MG63 (cell line): Measurements from ENCODE around the gene PINK1. TPM values are rescaled to one million over a fixed set of nuclear protein-coding genes. Genes with fewer than 3 reads are reported as not detected.

Source experiments
- DNase-seq: peaks from one replicate; pipeline ENCODE4 v3.0.0-alpha.2; 2020
- H3K27me3 ChIP-seq: fragments of 250-450 bp; sonication (Bioruptor Pico); 2 replicates; pipeline ENCODE4 v1.5.1; 2020; ENCODE audit warnings: mild to moderate bottlenecking, moderate library complexity
- H3K36me3 ChIP-seq: fragments of 250-450 bp; sonication (Bioruptor Pico); 2 replicates; pipeline ENCODE4 v1.5.1; 2020; ENCODE audit warnings: mild to moderate bottlenecking, moderate library complexity
- H3K4me3 ChIP-seq: fragments of 250-450 bp; sonication (Bioruptor Pico); 2 replicates; pipeline ENCODE4 v1.5.1; 2020; ENCODE audit warnings: mild to moderate bottlenecking, moderate library complexity
- H3K9me3 ChIP-seq: fragments of 250-450 bp; sonication (Bioruptor Pico); 2 replicates; pipeline ENCODE4 v1.5.1; 2020; ENCODE audit warnings: mild to moderate bottlenecking, moderate library complexity
- total RNA-seq: library from RNA; depleted of rRNA; stranded (reverse); fragments of >200 nt; shearing (Covaris generic); gene quantifications from 2 replicates; pipeline ENCODE4 v1.2.3, GENCODE V29; 2014; ENCODE audit warnings: low replicate concordance; rRNA removed

The PINK1 gene
- total RNA-seq: 73.3 and 84.0 TPM in 2 replicates

DNA sequence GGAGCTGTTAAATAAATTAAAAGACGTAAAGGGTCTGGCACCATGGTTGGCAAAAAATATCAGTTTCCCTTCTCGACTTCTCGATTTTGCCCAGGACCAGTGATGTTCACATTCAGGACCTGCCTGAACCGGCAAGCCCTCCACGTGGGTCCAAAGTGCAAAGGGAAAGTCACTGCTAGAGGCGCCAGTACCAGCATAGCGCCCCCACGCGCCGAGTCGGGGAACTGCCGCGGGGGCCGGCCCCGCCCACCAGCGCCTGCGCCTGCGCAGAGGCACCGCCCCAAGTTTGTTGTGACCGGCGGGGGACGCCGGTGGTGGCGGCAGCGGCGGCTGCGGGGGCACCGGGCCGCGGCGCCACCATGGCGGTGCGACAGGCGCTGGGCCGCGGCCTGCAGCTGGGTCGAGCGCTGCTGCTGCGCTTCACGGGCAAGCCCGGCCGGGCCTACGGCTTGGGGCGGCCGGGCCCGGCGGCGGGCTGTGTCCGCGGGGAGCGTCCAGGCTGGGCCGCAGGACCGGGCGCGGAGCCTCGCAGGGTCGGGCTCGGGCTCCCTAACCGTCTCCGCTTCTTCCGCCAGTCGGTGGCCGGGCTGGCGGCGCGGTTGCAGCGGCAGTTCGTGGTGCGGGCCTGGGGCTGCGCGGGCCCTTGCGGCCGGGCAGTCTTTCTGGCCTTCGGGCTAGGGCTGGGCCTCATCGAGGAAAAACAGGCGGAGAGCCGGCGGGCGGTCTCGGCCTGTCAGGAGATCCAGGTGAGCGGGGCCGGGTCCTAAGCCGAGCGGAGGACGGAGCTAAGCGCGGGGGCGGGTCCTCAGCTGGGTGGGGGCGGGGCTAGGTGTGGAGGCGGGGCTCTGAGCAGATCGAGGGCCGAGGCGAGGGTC lies at the start of gene PINK1:
Gene PINK1, plus strand, starts transcription at position 269 of the 875 bp plus-strand sequence. Its CDS starts 91 bp downstream, at position 360.
- peak within 1 kb of the TSS; percentile 72 for H3K4me3 ChIP-seq
- H3K36me3 ChIP-seq: peaks cover 2% of the 10 kb centered on the region
- H3K27me3 ChIP-seq: no peaks in the 10 kb centered on the region
- peak; percentile 75 for DNase-seq
- H3K9me3 ChIP-seq: peaks cover 6% of the 10 kb centered on the region

GRCh38 chr1:20584890-20585289 lies 48.4 kb upstream of the PINK1 start:
- DNase-seq: no peak
- no peaks in the 10 kb centered on the region for H3K27me3 ChIP-seq
- no peaks in the 10 kb centered on the region for H3K9me3 ChIP-seq
- H3K4me3 ChIP-seq: no peak overlapping the region
- H3K36me3 ChIP-seq: no peaks in the 10 kb centered on the region

GRCh38 chr1:20586953-20587660 lies 46.2 kb upstream of the PINK1 start:
- Histone ChIP-seq H3K27me3 (no peaks in the 10 kb centered on the region), H3K9me3 (no peaks in the 10 kb centered on the region), H3K4me3 (no peak overlapping the region), H3K36me3 (no peaks in the 10 kb centered on the region)
- DNase-seq: peak; percentile 77

DNA sequence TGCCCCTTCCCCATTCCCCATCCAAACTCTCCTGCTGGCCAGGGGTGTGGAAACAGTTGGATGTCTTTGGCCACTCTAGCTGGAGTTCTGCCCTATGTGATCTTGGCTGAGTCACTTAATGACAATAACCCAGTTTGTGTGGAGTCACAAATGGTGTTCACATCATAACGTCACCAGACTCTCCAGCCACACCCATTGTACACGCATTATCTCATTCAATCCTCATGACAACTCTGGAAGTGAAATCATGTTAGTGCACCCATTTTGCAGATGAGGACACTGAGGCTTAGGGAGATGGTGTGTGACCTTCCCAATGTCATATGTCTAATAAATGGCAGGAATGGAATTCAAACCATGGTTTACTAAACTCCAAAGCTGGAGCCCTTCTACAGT lies 45.6 kb upstream of the PINK1 start:
- Histone ChIP-seq H3K4me3 (no peak overlapping the region), H3K27me3 (no peaks in the 10 kb centered on the region), H3K9me3 (no peaks in the 10 kb centered on the region), H3K36me3 (no peaks in the 10 kb centered on the region)
- DNase-seq: peak; percentile 49

- Histone ChIP-seq H3K27me3 (no peaks in the 10 kb centered on the region), H3K4me3 (no peak within 1 kb of the TSS)
- no peak for DNase-seq
Measured at GRCh38 chr1:20588634-20589225, 44.5 kb upstream of the PINK1 start, which contains the start of gene CDA. TSS of gene CDA (plus strand) at chr1:20589097. CDS start at chr1:20589130, 33 bp downstream.

DNA sequence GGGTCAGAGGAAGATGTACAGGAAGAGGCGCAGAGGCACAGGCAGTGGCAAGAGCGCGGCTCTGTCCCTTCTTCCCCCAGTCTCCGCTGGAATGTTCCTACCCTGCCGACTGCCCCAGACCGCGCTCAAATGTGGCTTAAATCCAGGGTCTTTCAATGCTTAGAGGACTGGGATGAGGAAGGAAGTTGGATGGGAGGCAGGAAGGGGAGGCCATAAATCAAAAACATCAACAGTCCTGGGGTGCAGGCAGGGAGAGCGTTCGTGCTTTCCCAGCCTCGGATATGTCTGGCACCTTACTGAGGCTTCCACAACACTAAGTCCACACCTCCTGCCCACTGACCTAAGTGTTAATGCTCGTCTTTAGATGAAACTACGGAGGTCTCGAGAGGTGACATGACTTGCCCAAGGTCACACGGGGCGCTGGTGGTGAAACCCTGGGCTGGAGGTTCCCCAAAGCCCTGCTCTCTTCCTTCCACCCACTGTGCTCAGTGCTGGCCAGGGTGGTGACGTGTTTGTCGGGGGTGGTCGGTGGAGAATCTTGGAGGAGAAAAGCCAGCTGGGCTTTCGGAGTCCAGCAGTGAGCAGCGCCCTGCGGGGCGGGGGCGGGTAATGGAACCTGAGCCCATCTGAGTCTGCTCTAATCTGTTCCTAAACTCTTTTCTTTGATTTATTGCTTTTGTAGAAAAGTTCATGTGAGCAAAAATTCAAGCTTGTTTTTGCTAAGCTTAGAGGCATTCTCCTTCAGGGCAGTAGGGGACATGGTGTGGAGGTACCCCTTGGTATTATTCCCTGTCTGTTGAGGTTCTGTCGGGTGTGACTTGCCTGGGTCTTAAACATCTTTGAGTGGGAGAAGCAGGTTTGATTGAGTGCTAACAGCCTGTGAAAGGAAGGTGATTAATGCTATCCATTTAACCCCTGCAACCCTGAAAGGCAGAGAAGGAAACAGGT lies 43.7 kb upstream of the PINK1 start:
- Histone ChIP-seq H3K4me3 (no peak overlapping the region), H3K36me3 (no peaks in the 10 kb centered on the region), H3K9me3 (no peaks in the 10 kb centered on the region), H3K27me3 (no peaks in the 10 kb centered on the region)
- peak; percentile 14 for DNase-seq

More at GRCh38 chr1:20588634-20589225, 44.5 kb upstream of the PINK1 start, which contains the start of gene CDA:
- Histone ChIP-seq H3K9me3 (no peaks in the 10 kb centered on the region), H3K36me3 (no peaks in the 10 kb centered on the region)

DNA sequence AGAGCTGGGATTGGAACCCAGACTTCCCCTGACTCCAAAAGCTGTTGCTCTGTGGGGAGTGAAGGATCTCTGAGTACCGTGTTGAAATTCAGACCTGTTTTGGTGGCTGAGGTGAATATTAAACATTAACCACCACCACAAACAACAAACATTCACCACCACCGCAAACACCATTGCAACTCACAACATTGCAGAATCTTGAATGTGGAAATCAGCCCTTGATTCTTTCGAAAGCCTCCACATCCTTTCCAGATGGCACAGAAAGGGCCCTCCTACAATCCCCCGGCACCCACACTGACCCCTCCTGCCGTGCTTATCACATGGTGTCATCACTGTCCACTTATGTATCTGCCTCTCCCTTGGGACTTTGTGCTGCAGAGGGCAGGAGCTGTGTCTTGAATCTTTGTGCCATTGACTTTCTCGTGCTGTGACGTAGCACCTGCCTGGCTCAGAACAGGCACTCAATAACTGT lies 42.9 kb upstream of the PINK1 start:
- Histone ChIP-seq H3K36me3 (no peaks in the 10 kb centered on the region), H3K4me3 (no peak overlapping the region), H3K9me3 (no peaks in the 10 kb centered on the region), H3K27me3 (no peaks in the 10 kb centered on the region)
- DNase-seq: peak; percentile 12

GRCh38 chr1:20593756-20594155 lies 39.5 kb upstream of the PINK1 start:
- H3K36me3 ChIP-seq: no peaks in the 10 kb centered on the region
- no peaks in the 10 kb centered on the region for H3K9me3 ChIP-seq
- H3K27me3 ChIP-seq: no peaks in the 10 kb centered on the region
- DNase-seq: no peak
- H3K4me3 ChIP-seq: no peak overlapping the region

- H3K4me3 ChIP-seq: no peak overlapping the region
- no peaks in the 10 kb centered on the region for H3K27me3 ChIP-seq
- no peaks in the 10 kb centered on the region for H3K36me3 ChIP-seq
- H3K9me3 ChIP-seq: no peaks in the 10 kb centered on the region
- no peak for DNase-seq
Measured at GRCh38 chr1:20594746-20595145, 38.5 kb upstream of the PINK1 start.

GRCh38 chr1:20596106-20596505 lies 37.2 kb upstream of the PINK1 start:
- DNase-seq: no peak
- Histone ChIP-seq H3K27me3 (no peaks in the 10 kb centered on the region), H3K36me3 (no peaks in the 10 kb centered on the region), H3K4me3 (no peak overlapping the region), H3K9me3 (no peaks in the 10 kb centered on the region)

GRCh38 chr1:20597650-20598049 lies 35.6 kb upstream of the PINK1 start:
- H3K9me3 ChIP-seq: no peaks in the 10 kb centered on the region
- H3K27me3 ChIP-seq: no peaks in the 10 kb centered on the region
- no peak overlapping the region for H3K4me3 ChIP-seq
- no peak for DNase-seq
- no peaks in the 10 kb centered on the region for H3K36me3 ChIP-seq

GRCh38 chr1:20600156-20600555 lies 33.1 kb upstream of the PINK1 start:
- Histone ChIP-seq H3K9me3 (no peaks in the 10 kb centered on the region), H3K4me3 (no peak overlapping the region), H3K27me3 (no peaks in the 10 kb centered on the region), H3K36me3 (no peaks in the 10 kb centered on the region)
- DNase-seq: peak; percentile 52

- Histone ChIP-seq H3K4me3 (no peak overlapping the region), H3K9me3 (no peaks in the 10 kb centered on the region), H3K36me3 (no peaks in the 10 kb centered on the region), H3K27me3 (no peaks in the 10 kb centered on the region)
- DNase-seq: peak; percentile 37
Measured at GRCh38 chr1:20601129-20601825, 32.0 kb upstream of the PINK1 start.

- DNase-seq: peak; percentile 87
- no peaks in the 10 kb centered on the region for H3K27me3 ChIP-seq
- no peak overlapping the region for H3K4me3 ChIP-seq
- H3K9me3 ChIP-seq: no peaks in the 10 kb centered on the region
- H3K36me3 ChIP-seq: no peaks in the 10 kb centered on the region
Measured at GRCh38 chr1:20602851-20603450, 30.3 kb upstream of the PINK1 start.
